HS-5 (cell line): ENCODE measurements around the gene ZNF213.

Experiments
- DNase-seq: peaks from one replicate; pipeline ENCODE4 v3.0.0-alpha.2; 2012; ENCODE audit warnings: low read depth

Gene ZNF213

DNA sequence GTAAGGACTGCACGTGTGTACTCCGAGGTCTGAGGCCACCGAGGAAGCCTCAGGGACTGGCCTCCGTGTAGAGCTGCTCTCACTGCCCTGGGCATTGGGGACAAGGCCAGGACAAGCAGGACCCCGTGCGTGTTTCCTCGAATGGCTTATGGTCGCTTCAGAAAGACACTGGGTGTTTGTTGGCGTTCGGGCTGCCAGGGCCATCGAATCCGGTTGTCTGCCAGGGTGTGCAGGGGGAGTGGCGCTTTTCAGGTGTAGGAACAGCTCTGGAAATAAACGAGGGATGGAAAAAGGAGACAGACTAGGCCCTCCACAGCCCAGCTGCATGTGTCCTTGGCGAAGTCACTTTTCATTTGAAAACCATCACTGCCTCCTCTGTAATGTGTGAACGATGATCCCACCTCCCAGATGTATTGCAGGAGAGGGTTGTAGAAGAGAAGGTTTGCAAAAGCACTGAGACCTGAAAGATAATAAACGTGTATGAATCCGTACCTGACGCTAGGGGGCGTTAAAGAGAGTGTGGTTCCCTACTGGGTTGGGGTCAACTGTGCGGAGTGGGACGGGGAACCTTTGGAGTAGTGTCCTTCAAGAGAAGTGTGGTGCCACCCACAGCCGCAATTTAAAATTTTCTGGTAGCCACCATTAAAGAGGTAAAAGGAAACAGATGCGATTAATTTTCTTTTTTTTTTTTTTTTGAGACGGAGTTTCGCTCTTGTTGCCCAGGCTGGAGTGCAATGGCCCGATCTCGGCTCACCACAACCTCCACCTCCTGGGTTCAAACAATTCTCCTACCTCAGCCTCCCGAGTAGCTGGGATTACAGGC, 33.6 kb upstream of the ZNF213 start:
- DNase-seq: no peak

DNA sequence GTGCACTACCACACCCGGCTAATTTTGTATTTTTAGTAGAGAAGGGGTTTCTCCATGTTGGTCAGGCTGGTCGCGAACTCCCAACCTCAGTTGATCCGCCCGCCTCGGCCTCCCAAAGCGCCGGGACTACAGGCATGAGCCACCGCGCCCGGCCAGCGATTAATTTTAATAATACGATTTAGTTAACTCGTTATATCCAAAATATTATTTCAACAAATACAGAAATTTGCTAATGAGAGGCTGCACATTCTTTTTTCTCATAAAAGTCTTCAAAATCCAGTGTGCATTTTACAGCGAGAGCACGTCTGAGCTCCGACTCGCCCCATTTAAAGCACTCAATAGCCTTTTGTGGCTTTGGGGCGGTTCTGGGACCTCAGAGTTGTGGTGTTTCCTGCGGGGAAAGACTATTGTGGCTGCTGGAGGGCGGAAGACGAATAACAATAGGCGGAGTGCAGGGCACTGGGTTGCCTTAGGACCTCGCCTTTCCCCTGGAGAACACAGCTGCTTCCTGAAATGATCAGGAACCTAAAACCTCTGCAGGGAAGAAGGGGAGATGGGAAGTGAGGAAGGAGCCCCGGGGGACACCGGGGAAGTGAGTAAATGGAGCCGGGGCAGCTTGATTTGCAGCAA, 32.9 kb upstream of the ZNF213 start:
- DNase-seq: no peak

DNA sequence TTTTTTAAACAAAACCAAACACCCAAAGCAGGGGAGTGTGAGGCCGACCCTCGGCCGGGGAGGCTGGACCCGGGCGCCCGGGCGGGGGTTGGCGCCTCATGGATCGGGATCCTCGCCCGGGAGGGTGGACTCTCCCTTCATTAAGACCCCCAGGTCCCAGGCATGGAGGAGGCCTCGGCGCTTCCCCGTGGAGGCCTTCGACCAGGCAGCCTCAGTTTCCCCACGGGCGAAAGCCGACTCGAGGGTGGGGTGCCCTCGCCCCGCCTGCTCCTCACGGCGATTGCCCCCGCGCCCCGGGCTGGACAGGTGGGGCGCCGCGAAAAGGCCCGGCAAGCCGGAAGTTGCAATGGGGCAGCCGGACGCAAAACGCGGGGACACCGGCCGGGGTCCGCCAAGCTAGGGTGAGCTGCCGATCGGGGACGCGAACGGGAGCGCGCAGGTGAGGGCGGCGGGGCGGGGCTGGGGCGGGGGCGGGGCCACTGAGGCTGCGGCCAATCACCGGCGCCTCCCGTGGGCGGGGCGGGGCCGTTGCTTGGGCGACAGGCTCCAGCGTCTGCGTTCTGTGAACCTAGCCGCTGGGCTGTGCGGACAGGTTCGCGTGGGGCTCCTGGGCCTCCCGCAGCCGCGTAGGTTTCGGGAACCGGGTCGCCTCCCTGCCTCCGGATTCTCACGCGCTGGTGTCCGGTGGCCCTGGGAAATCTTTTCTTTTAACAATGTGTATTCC, 28.5 kb upstream of the ZNF213 start:
- DNase-seq: no peak

DNA sequence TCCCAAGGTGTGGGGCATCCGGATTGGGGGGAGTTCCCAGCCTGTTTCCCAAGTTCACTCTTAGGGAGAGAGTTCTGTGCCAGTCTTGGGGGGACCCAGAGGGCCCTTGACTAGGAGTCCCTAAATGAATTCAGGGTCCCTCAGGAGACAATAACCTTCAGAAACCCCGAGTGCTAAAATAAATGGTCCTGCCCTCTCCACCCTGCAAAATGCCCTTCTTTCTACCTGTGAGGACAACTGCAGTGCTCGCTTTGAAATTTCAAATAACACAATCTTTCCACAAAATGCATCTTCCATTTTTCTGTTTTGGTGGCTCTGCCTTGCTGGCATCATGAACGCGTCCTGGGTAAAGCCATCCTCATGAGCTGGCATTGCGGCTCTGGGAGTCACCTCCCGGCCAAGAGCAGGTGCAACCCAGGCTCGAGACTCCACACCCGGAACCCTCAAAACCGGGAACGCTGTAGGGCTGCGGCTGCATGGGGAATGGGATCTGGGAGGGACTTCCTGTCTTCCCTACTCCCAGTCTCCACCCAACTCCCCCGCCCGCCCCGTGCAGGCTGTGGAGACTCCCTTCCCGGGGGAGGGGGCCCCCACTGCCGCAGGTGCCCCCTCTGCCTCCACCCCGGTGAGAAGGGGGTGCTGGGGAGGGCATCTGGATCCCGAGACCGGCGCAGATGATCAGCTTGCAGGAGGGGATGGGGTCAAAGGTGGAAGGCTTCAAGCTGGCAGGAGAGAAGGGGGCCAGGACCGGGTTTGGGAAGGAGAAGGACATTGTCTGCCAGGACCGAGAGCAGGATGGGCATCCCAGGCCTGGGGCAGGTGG, 22.6 kb upstream of the ZNF213 start, which contains the start of gene ZNF205:
Gene ZNF205 (plus strand): TSS at position 529 of the 823 bp plus-strand sequence. CDS start 845 bp downstream, outside the sequence.
- DNase-seq: no peak

DNA sequence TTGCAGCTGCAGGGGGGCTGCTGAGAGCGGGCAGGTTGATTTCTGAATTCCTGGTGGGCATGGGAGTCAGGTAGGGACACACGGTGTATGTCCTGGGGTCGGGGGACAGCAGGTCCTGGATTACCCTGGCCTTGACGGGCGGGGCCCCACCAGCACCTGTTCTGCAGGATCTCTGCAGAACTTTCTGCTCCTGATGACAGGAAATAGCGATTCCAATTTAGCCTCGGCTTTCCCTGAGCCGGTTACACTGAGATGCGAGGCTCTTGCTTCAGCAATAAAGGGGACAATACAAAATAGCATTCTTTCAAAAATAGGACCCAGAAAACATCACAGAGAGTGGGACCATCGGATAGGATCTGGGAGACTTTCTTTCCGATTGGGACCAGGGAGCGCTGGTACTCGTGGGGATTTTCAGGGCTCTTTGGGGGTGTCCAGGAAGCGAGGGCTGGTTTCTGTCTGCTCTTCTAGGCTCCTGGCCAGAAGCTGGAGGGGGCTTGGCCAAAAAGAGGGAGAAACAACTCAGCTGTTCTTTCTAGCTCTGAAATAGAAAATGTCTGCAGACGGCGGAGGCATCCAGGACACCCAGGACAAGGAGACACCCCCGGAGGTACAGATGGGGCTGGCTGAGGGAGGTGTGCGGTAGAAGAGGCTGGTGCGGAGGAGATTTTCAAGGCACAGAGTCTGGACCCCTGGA, 21.8 kb upstream of the ZNF213 start:
- DNase-seq: no peak

DNA sequence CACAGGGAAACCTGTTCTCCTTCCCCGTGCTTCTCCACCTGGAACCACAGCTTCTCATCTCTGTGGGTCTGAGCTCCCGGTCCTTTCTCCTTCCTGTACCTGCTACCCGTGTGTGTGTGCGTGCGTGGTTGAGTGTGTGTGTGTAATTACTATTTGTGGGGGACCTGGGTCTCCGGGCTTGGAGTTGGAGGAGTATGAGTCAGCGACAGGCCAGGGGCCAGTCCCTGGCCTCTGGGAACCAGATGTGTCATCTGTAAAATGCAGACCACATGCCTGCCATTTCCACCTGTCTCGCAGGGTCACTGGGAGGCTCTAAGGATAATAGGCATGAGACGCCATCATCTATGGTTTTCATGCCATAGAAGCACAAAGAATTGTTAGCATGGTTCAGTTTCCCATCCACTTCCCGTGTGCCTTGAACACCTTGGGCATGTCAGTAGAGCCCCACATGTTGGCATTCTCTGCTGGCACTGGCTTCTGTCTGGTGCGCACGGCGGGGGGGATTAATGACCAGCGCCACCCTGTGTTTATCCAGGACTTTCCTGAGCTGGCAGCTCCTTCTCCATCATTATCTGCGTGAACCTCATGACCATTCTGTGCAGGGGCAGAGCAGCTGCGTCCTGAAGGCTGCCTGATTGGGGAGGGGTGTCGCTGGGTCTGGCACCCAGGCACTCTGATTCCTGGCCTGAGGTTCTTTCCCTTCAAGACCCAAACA, 20.9 kb upstream of the ZNF213 start:
- DNase-seq: no peak

DNA sequence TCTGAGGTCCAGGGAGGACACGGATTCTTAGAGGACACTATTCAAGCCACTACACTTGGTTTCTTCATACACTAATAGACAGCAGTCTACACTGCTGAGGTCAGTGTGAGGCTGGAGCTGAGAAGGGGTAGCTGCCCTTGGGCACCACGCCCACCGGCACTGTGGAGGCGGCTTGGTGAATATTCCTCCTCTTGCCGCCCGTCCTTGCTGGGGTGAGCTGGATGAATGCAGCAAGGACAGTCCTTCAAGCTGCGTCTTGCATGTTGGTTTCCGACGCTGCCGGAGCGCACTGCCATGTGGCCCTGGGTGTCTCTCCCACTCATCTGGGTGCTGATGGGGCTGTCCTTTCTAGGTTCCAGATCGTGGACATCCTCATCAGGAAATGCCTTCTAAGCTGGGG, 19.8 kb upstream of the ZNF213 start:
- no peak for DNase-seq

DNA sequence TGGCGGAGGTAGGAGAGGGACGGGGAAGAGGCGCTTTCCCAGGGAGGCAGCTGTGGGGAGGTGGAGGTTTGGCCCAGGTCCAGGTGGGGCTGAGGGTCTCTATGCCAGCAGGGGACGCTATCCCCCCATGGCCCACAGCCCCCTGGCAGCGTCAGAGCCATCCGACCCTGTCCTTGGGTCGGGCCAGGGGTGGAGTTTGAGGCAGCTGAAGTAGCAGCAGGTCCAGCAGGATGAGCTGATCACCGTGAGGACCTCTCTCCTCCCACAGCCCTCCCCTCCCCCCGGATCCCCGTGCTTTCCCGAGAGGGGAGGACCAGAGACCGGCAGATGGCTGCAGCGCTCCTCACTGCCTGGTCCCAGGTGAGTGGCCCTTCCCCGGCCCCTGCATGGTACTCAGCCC, 19.3 kb upstream of the ZNF213 start:
- no peak for DNase-seq

DNA sequence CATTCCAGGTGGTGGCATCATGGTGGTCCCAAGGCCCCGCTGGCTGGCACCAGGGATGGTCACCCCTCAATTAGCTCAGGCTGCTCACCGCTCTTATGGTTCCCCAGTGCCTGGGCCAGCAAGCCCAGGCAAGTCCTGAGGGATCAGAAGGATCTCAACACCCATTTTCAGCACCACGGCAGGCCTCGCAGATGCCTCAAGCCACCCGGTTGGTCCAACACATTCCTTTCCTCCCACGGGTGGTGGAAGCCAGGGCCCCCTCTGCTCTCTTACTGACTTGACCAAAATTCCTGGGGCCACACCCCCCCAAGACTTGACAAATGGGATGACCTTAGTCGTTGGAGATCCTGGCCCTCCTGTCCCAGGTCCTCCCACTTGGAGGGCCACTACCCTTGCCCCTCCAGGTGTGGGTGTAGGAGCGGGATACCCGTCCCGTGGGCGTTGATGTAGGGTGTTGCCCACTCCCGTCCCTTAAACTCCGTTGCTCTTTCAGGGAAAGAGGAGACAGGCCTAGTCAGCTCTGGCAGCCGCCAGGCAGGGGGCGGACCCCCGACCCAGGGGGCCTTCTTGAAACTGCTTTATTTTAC, 16.5 kb upstream of the ZNF213 start:
- no peak for DNase-seq

DNA sequence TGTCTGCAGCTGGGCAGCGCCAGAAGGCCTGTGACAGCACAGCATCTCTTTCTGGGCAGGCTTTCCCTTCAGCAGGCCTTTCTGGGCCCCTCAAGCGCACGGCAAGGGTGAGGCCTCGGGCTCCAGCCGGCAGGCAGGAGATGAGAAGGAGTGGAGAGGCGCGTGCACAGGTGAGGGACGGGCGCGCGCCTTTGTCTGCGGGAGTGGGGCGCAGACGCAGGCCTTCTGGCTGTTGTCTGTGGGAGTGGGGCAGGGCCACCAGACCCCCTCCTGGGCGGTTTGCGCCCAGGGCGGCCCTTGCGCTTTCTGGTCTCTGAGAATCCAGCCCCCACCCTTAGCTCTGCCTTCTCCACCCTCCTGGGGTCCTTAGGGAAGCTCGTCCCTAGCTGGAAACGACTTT, 16.0 kb upstream of the ZNF213 start:
- no peak for DNase-seq

DNA sequence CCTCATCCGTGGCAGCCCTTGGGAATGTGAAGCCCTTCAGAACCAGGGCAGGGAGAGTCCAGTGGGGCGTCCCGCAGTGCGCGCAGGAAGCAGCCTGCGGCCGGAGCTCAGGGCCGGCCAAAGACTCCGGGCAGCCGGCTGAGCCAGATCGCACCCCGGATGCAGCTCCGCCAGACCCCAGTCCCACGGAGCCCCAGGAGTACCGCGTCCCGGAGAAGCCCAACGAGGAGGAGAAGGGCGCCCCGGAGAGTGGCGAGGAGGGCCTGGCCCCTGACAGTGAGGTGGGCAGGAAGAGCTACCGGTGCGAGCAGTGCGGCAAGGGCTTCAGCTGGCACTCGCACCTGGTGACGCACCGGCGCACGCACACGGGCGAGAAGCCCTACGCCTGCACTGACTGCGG, 15.5 kb upstream of the ZNF213 start:
- DNase-seq: no peak

DNA sequence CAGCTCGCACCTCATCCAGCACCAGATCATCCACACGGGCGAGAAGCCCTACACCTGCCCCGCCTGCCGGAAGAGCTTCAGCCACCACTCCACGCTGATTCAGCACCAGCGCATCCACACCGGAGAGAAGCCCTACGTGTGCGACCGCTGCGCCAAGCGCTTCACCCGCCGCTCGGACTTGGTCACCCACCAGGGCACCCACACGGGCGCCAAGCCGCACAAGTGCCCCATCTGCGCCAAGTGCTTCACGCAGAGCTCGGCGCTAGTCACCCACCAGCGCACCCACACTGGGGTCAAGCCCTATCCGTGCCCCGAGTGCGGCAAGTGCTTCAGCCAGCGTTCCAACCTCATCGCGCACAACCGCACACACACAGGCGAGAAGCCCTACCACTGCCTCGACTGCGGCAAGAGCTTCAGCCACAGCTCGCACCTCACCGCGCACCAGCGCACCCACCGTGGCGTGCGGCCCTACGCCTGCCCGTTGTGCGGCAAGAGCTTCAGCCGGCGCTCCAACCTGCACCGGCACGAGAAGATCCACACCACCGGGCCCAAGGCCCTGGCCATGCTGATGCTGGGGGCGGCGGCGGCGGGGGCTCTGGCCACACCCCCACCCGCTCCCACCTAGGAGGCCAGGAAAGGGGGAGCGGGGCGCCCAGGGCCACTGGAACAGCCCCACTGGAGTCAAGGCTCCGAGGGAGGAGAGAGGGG, 15.0 kb upstream of the ZNF213 start:
- DNase-seq: no peak

DNA sequence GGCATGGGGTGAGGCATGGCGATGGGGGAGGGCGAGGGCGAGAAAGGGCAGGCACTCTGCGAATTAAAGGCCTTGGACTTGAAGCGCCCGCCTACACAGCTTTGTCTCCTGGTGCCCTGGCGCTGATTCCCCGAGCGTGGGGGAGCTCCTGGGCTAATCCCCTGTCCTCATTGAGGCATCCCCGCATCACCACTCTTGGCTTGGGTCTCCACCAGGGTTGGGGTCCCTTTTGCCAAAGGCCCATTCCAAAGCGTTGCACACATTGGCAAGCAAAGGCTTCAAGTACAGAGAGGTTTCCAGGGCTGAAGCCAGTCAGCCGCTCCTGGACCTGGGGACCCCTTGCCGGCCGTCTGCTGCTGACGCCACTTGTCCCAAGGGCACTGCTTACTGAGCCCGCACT, 14.4 kb upstream of the ZNF213 start:
- DNase-seq: no peak

DNA sequence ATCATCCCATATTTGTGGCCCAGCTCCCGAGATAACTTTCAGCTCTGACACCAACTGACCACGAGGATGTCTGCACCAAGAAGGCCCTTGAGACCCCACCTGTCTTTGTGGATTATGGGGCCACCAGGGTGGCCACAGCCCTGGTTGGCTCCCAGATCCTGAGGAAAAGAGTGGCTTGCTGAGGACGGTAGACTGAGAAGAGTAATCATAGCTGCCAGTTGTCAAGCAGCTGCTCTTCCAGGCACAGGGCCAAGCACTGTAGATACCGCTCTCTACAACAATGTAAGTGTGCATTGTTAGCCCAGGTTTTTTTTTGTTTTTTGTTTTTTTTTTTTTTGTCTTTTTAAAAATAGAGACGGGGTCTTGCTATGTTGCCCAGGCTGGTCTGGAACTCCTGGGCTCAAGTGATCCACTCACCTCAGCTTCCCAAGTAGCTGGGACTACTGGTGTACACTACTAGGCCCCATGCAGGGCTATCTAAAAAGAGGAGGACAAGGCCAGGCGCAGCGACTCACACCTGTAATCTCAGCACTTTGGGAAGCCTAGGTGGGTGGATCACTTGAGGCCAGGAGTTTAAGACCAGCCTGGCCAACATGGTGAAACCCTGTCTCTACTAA, 12.9 kb upstream of the ZNF213 start:
- no peak for DNase-seq

DNA sequence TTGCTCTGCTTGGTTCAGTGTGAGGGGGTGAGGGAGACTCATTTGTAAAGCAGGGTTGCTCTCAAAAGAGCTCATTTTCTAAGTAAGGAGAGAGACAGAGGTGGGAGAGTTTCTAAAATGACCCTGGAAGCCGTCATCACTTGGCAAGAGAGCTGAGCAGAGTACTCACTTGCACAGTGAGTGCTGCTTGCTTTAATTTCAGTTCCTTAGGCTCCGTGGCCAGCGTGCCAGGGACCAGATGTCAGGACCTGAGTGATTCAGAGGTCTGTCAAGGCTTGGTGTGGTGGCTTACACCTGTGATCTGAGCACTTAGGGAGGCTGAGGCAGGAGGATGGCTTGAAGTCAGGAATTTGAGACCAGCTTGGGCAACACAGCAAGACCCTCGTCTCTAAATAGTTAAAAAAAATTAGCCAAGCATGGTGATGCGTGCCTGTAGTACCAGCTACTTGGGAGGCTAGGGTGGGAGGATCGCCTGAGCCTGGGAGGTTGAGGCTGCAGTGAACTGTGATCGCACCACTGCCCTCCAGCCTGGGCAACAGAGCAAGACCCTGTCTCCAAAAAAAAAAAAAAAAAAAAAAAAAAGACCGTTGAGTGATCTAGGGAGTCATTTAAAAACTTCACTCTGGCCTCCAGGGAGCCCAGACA, 11.8 kb upstream of the ZNF213 start:
- no peak for DNase-seq

DNA sequence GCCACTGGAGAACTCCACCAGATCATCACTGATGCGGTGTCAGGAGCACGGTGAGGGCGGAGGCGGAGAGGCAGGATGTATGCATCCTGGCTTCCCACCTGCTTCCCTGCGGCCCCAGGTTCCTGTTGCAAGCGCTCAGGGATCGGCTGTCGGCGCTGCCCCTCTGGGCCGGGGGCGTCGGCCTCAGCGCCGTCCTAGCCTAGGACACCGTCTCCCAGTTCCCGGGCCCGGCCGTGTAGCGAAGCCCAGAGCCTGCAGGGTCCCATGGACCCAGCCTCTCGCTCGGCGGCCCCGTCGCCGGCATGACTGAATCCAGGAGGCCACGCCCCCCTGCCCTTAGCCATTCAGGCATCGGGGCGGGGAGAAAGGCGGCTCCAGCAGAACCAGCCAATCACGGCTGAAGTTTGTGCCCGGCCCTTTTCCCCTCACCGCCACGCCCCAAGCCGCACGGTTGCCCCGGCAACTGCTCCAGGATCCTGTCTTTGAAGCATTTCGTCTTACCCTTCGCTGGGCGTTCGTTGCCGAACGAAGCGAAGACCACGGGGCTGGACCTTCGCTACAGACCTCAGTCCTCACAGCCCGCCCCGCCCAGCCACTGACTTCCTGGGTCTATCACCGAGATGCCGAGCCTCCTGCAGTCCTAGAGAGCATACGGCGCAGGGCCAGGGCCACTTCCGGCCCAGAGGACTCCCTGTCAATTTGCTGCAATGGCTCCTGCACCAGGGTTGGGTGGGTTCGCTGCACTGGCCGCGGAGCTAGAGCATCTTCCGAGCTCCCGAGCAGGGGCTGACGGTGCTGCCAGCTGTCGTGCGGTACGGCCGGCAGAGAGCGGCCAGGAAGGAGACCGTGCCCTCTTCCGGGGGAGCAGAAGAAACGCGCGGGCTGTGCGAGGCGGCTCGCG, 10.6 kb upstream of the ZNF213 start:
- DNase-seq: peak; percentile 78

DNA sequence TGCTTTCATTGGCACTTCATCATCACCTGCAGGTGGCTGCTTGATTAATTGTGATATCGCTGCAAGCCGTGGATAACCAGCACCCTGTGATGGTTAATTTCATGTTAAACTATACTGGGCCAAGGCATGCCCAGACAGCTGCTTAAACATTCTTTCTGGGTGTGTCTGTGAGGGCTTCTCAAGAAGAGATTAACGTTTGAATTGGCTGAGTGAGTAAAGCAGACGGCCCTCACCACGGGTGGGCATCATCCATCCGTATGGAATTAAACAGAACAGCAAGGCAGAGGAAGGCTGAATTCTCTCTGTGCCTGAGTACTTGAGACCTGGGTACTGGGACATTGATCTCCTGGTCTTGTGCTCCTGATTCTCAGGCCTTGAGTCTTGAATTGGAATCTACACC, 7.1 kb upstream of the ZNF213 start:
- DNase-seq: no peak
